GM19328 (cell line): ENCODE data around the gene EFCAB9.

Experiments used
- ATAC-seq: cut with Tn5 transposase; IDR thresholded peaks from one replicate; pipeline ENCODE4 v1.9.1; 2021; ENCODE audit warnings: mild to moderate bottlenecking, moderate library complexity; ENCODE audit not compliant: unreplicated experiment

EFCAB9 gene

GRCh38 chr5:172234031-172234430, 40.1 kb downstream of the EFCAB9 start:
- no peak for ATAC-seq

DNA sequence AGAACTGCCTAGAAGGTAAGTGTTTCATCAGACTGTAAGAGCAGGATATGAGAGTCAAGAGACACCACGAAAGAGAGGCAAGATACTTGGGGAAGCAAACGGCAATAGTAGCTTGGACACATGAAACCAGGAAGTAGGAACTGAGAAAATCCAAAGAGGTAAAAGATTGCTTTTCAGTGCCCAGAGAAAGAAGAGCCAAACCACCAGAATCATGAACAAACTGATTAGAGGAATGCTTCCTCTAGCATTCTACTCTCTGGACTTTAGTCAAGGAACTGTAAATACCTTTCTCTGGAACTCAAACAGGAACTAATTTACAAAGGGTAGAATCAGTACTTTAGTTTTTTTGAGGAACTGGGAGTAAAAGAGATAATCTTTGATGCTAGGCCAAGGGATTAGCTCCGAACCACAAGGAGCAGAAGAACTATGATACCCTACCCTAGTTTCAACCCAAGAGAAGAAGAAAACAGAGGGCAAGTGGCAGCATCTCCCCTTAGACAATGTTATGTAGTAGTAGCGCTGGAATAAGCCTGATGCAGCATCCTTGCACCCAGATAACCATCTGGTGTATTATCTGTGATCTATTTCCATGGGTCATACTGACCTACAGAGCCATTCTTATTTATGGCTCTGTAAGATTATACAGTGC, 41.3 kb downstream of the EFCAB9 start:
- ATAC-seq = no peak

DNA sequence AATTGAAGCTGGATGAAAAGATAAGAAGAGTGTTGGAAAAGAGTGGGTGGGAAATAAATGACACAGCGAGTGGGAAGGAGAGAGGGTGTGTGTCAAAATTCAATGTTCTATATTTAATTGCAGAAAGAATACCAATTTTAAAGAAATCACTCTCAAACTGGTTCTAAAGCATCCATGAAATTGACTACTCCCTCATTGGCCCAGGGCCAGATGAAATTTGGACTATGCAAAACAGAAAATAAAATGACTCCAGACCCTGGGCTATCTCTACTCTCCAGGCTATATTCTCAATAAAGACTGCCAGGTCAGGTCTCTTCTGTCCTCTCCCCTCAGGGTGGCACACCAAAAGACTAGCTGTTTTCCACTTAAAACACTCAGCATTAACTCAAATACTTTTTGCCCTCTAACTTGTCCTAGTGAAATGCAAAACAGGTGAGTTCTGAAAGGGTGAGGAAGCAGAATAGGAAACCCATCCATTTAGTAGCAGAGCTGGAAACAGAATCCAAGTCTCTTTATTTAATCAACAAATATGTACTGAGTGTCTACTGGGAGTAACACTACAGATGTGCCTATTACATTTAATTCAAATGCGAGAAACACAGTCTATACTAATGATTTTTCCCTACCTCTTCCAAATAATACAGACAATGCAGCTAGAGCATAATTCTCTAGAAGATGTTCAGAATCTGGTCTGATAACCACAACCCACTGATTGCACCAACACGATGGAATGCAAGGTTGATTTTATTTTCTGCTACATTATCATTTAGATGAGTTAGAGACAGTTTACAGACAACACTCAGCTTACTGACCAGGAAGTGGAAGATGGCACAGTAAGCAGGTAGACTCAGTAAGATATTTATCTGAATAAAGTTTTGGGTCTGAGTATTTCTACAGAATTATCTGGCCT, 42.1 kb downstream of the EFCAB9 start:
- no peak for ATAC-seq

- ATAC-seq = no peak
Measured at GRCh38 chr5:172238334-172238733, 44.4 kb downstream of the EFCAB9 start.

- ATAC-seq = no peak
Measured at GRCh38 chr5:172243302-172243701, 49.3 kb downstream of the EFCAB9 start.

DNA sequence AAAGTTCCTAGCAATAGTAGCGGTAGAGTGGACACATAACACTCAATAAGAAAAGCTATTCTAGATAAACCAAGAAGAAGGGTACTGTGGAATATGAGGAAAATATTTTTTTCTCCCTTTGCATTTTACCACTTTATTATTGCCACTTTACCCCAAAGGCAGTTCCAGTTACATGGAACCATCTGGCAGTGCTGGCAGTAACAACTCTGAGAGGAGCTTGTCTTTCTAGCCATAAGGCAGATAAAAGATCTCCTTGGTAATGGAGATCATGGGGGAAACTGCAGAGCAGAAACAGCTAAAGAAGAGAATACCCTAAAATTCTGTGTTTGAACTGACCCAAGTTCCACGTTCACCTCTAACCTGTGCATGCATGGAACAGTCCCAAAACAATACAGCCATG, 51.1 kb downstream of the EFCAB9 start:
- no peak for ATAC-seq

DNA sequence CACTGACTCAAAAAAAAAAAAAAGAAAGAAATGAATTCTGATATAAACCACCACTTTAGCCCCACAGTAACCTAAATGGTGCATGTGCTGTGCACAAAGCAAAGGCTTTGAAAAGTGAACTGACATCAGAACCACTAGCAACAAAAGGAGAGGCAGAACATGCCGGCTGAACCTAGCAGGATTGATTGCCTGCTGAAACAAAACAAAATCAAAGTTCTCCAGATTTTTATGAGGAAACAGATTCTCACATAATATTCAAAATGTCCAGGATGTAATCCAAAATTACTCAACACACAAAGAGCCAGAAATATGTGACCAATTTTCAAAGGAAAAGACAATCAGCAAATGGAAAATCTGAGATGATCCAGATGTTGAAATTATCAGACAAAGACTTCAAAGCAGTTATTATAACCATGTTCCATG, 51.7 kb downstream of the EFCAB9 start:
- ATAC-seq = no peak

DNA sequence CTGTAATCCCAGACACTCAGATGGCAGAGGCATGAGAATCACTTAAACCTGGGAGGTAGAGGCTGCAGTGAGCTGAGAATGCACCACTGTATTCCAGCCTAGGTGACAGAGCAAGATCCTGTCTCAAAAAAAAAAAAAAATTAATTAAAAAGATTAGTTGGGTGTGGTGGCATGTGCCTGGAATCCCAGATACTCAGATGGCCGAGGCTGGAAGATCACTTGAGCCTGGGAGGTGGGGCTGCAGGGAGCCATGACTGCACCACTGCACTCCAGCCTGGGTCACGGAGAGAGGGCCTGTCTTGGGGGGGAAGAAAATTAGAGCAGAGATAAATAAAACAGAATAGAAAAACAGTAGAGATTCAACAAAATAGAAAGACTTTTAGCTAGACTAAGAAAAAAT, 54.7 kb downstream of the EFCAB9 start:
- ATAC-seq = no peak

- ATAC-seq = no peak
Measured at GRCh38 chr5:172251419-172251818, 57.4 kb downstream of the EFCAB9 start.

DNA sequence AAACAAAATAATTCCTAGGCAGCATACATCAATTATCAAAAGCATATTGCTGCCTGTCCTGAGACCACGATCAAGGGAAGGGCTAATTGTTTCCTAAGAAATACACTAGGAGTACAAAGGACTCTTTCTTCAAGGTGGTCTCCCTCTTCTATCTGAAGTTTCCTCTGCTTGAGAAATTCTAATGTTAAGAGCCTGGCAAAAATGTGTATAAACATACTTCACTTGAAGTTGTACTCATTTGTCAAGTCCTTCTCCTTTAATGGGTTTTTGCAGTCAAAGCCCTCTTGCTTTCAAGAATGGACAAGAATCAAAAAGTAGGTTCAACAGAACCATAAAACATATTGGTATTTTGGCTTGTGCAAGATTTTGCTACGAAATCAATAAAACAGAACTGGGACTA, 58.5 kb downstream of the EFCAB9 start:
- no peak for ATAC-seq
